Fibroblast of skin of right biceps (primary cell): Measurements from ENCODE around the gene CHD1L.
"Not testable (repeated sequence)": the region's sequence is repeated elsewhere in the genome, so short reads cannot be mapped to it uniquely, and the experiment has no call there.

ENCODE experiments used
- DNase-seq: peaks from one replicate; pipeline ENCODE4 v3.0.0-alpha.2; 2013

CHD1L gene

GRCh38 chr1:147235822-147236221 lies 6.7 kb upstream of the CHD1L start:
- no peak for DNase-seq

- DNase-seq: no peak
Observed at GRCh38 chr1:147236448-147236847, 6.0 kb upstream of the CHD1L start.

GRCh38 chr1:147236959-147237791 lies 5.3 kb upstream of the CHD1L start:
- no peak for DNase-seq

- no peak for DNase-seq
Observed at GRCh38 chr1:147238053-147238902, 4.2 kb upstream of the CHD1L start.

GRCh38 chr1:147238925-147239820 lies 3.3 kb upstream of the CHD1L start:
- no peak for DNase-seq

- DNase-seq: not testable (repeated sequence)
Observed at GRCh38 chr1:147240131-147240721, 2.3 kb upstream of the CHD1L start.

- DNase-seq: no peak
Observed at GRCh38 chr1:147241934-147242448, 493 bp upstream of the CHD1L start.

GRCh38 chr1:147243228-147243685 lies 773 bp downstream of the CHD1L start:
- no peak for DNase-seq

GRCh38 chr1:147243841-147244240 lies 1.4 kb downstream of the CHD1L start:
- DNase-seq: no peak

- DNase-seq: no peak
Observed at GRCh38 chr1:147245129-147245528, 2.6 kb downstream of the CHD1L start.

GRCh38 chr1:147245586-147246021 lies 3.1 kb downstream of the CHD1L start:
- no peak for DNase-seq

GRCh38 chr1:147246044-147246690 lies 3.7 kb downstream of the CHD1L start:
- no peak for DNase-seq

GRCh38 chr1:147246910-147247655 lies 4.6 kb downstream of the CHD1L start:
- DNase-seq: no peak

- DNase-seq: no peak
Observed at GRCh38 chr1:147247656-147248238, 5.3 kb downstream of the CHD1L start.

GRCh38 chr1:147252540-147252939 lies 10.1 kb downstream of the CHD1L start:
- DNase-seq: no peak

GRCh38 chr1:147260956-147261355 lies 18.5 kb downstream of the CHD1L start:
- DNase-seq: no peak

- peak; percentile 63 for DNase-seq
Observed at GRCh38 chr1:147264158-147264768, 21.8 kb downstream of the CHD1L start.

- no peak for DNase-seq
Observed at GRCh38 chr1:147266381-147266780, 23.9 kb downstream of the CHD1L start.

- DNase-seq: no peak
Observed at GRCh38 chr1:147267711-147268110, 25.2 kb downstream of the CHD1L start.

GRCh38 chr1:147270721-147271120 lies 28.2 kb downstream of the CHD1L start:
- DNase-seq: no peak
